ENCODE data around the gene SH3BP5L. TPM values are rescaled to one million over a fixed set of nuclear protein-coding genes. Genes with fewer than 3 reads are reported as not detected.
"Not testable (repeated sequence)": the region's sequence is repeated elsewhere in the genome, so short reads cannot be mapped to it uniquely, and the experiment has no call there.

SH3BP5L gene
- total RNA-seq, 1 experiment from 2014 or later: 29.2 TPM

DNA sequence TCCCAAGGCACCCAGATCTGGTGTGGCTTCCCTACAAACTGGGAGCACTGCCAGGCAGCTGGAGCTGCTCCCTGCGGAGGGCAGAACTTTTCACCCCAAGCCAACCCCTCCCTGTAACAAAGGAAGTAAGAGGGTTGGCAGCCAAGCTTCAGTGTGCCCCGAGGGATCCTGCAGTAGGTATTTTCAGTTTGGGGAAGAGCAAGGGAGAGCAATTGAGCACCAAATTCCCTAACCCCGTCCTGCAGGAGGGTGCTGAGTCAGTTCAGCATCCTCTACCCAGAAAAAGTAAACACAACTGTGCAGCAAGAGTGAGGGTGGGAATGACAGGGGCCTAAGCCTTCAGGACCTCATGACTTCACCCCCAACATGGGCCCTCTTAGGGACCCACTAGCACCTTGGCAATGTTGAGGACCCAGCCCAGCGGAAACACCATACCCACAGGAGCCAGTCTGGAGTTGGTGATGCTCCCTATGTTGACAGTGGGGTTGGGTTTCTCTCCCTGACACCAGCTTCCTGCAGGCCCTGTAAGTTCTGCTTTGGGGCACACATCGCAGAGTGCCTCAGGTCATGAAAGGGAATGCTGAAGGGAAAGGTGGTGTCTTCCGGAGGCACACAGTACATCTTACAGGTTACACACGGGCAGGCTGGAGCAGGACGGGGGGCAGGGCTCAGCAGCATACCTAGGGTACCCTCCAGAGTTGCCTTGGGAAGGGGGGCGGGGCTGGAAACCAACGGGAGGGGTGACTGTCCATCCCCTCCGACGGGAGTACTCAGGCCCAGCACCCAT, 14.8 kb downstream of the SH3BP5L start:
- no peak for DNase-seq (ENCODE audit: low read depth)

DNA sequence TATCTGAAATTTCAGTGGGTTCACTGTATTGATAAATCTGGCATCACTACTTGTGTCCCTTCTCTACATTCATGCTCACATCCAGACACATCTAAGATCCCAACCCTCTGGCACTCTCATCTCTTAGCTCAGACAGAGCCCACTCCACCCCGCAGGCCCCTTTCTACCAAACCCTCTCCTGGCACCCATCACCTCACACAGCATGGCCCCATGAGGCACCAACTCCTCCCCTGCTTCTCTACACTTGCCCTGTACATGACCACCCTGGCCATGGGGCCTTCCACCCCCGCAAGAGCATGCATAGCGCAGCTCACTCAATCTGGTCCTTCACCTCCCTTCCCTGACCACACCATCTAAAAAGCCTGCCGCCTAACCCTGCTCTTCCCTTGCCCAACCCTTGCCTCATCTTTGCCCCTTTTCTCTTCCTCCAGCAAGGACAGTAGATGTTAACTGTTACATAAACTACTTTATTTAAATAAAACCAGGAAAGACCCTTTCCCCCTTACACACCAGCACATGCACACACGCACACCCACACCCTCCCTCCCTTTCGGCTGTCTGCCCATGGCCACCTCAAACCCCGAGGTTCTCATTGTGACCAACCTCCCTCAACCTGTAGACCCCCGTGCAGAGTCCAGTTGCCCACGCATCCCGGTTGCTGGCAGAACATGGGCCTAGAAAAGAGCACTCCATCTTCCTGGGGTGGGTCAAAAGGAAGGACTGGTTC, 15.6 kb downstream of the SH3BP5L start:
- no peak for DNase-seq (ENCODE audit: low read depth)

DNA sequence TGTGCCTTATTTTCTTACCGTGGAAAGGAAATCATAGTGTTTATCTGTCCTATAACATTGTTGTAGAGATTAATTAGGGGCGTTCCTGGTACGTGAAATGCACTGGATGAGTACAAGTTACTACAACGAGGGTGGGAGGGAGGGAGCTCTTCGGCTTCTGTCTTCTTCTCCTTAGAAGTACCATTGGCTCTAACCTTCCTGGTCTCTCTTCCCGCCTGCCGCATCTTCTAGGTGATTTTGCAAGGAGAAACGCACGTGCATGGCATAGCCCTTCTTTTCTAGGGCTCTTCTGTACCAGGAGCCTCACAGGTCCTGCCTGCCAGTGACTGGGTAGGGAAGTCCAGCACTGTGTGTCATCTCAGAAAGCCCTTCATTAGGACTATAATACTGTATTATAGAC, 16.8 kb downstream of the SH3BP5L start:
- no peak for DNase-seq (ENCODE audit: low read depth)

DNA sequence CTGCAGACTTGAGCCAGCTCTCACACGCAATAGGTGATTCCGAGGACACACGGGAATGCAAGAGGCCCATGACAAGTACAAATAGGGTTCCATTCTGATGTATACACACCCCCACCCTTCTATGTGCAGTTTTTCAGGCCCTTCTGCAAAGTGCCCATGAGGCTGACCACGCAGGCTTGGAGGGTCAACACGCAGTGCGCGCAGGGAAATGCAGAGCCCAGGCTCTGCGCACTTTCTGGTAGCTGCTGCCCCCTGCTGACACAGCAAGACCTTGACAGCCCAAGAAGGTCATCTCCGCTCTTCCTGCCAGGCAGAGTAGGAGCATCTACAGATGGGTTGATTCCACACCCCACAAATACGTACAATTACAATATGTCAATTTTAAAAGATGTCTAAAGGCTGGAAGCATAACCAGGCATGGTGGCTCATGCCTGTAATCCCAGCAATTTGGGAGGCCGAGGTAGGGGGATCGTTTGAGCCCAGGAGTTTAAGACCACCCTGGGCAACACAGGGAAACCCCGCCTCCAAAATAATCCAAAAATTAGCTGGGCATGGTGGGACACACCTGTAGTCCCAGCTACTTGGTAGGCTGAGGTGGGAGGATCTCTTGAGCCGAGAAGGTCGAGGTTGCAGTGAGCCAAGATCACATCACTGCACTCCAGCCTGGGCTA, 18.5 kb downstream of the SH3BP5L start:
- DNase-seq (ENCODE audit: low read depth): peak; percentile 32

DNA sequence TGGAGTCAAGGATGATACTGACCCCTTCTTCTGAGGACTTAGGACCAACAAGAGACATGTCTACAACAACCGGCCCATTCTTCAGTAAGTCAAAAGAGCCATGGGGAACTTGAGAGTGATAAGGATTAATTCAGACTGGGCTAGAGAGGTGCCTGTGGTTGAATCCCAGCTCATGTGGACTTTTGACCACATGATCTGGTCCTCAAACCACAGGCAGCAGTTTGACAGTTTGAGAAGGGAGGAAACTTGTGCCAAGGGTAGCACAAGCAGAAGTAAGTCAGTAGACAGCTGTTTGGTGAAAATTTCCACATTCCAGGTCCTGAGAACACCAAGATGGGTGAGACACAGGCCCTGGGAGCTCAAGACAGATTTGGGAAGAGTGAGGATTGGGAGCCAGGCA, 19.8 kb downstream of the SH3BP5L start:
- DNase-seq (ENCODE audit: low read depth): no peak

GRCh38 chr1:248804771-248805681, 20.7 kb downstream of the SH3BP5L start:
- DNase-seq (ENCODE audit: low read depth): no peak

DNA sequence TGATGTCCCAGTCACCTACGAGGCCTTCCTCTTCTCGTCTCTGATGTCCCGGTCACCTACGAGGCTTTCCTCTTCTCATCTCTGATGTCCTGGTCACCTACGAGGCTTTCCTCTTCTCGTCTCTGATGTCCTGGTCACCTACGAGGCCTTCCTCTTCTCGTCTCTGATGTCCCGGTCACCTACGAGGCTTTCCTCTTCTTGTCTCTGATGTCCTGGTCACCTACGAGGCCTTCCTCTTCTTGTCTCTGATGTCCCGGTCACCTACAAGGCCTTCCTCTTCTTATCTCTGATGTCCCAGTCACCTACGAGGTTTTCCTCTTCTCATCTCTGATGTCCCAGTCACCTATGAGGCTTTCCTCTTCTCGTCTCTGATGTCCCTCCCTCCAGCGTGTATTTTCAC, 22.2 kb downstream of the SH3BP5L start:
- DNase-seq (ENCODE audit: low read depth): not testable (repeated sequence)

DNA sequence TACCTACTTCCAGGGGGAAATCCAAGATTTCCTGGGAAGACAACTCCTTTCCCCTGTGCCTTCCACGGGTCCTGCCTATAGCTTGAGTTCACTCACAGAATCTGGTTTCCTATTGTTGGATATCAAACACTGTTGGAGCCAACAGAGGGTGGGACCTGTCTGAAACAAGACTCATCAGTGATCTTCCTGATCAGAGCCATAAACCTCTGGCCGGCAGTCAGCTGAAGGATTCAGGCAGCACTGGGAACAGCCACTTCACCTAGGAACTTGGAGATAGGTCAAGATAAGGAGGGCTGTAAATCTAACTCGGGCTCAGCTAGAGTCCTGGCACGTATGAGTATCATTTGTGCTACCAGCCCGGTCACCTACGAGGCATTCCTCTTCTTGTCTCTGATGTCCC, 23.3 kb downstream of the SH3BP5L start:
- no peak for DNase-seq (ENCODE audit: low read depth)

- DNase-seq (ENCODE audit: low read depth): no peak
Observed at GRCh38 chr1:248800459-248800858, 25.3 kb downstream of the SH3BP5L start.

GRCh38 chr1:248798791-248799190, 26.9 kb downstream of the SH3BP5L start:
- no peak for DNase-seq (ENCODE audit: low read depth)

DNA sequence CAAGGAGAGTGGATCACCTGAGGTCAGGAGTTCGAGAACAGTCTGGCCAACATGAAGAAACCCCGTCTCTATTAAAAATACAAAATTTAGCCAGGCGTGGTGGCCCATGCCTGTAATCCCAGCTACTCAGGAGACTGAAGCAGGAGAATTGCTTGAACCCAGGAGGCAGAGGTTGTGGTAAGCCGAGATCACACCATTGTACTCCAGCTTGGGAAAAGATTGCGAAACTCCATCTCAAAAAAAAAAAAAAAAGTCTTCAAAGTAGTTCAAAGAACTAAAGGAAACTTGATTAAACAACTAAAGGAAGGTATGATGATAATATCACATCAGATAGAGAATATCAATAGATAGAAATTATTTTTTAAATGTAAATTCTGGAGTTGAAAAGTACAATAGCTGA, 31.1 kb downstream of the SH3BP5L start:
- DNase-seq (ENCODE audit: low read depth): not testable (repeated sequence)

DNA sequence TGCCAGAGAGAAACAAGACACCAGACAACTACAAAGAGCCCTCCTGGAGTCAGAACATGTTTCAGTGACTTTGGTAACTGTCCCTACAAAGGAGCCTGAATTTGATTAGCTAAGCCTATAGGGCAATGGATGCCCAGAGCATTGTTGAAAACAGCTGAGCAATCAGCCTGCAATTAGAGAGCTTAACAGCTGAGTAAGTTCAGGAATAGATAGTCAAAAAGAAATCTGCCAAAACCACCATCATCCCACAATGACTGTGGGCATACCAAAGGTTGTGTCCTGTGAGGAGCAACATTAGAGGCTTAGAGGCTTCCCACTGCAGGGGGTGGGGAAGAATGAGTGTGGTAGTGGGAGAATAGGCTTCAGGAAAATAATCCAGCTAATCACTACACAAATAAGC, 32.1 kb downstream of the SH3BP5L start:
- no peak for DNase-seq (ENCODE audit: low read depth)

GRCh38 chr1:248792342-248792741, 33.4 kb downstream of the SH3BP5L start:
- DNase-seq (ENCODE audit: low read depth): no peak

DNA sequence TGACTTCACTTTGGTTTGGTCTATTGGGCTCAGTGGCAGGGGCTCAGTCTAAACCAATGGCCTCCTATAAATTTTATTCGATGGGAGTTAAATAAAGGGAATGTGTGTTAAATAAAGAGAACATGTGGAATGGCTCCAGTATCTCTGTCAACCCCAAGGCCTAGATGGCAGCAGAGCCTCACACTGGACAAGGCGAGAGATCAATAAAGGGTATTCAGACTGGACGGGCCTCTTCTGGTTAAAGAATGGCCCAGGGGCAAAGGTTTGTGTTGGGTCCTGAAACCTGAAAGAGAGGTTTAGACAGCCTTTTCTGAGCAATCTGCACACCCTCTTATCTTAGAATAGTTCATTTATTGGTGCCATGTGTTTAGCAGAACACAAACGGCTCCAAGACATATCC, 34.7 kb downstream of the SH3BP5L start:
- no peak for DNase-seq (ENCODE audit: low read depth)

- DNase-seq (ENCODE audit: low read depth): no peak
Observed at GRCh38 chr1:248790456-248790855, 35.3 kb downstream of the SH3BP5L start.

DNA sequence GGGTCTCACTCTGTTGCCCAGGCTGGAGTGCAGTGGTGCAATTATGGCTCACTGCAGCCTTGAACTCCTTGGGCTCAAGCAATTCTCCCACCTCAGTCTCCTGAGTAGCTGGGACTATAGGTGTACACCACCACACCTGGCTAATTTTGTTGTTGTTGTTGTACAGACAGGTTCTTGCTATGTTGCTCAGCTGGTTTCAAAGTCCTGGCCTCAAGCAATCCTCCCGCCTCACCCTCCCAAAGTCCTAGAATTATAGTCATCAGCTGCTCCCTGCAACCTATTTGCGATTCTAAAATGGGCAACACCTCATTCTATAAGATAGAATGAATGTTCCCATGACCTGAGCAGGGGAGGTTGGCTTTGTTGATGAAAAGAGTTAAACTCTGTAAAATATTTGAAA, 36.4 kb downstream of the SH3BP5L start:
- not testable (repeated sequence) for DNase-seq (ENCODE audit: low read depth)

- DNase-seq (ENCODE audit: low read depth): no peak
Observed at GRCh38 chr1:248788327-248788726, 37.4 kb downstream of the SH3BP5L start.

DNA sequence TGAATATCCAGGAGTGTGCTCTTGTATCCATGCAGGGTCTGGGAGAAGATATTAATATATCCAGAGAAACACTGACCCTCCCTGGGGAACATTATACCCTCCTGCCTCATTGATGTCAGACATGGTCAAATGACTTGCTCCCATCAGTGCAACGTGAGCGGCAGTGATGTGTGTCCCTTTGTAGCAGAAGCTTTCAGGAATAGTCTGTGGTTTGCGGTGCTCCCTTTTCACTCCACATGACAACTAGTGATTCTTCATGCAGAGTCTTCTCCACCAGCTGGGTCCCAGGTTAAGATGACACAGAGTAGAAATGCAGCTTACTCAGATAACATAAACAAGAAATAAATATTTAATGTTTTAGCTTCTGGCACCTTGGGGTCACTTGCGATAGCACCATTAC, 38.3 kb downstream of the SH3BP5L start:
- DNase-seq (ENCODE audit: low read depth): no peak

- DNase-seq (ENCODE audit: low read depth): peak; percentile 19
Observed at GRCh38 chr1:248786156-248786555, 39.6 kb downstream of the SH3BP5L start.

DNA sequence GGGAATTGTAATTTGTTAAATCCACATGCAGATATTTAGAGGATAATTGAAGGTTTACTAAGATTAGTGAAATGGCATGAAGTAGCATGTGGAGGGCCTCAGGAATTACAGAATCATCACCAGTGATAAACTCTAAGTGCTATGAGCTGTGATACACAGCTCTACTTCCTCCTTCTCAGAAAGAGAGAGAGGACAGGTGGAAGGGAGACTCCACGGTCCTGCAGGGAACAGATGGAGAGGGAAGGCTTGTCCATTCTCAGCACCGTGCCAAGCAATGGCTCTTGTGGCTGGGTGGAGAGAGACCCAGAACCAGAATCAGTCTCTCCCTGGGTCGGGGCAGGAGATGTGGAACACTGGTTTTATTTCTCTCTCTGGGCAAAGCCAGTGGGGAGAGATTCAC, 42.3 kb downstream of the SH3BP5L start:
- DNase-seq (ENCODE audit: low read depth): no peak

DNA sequence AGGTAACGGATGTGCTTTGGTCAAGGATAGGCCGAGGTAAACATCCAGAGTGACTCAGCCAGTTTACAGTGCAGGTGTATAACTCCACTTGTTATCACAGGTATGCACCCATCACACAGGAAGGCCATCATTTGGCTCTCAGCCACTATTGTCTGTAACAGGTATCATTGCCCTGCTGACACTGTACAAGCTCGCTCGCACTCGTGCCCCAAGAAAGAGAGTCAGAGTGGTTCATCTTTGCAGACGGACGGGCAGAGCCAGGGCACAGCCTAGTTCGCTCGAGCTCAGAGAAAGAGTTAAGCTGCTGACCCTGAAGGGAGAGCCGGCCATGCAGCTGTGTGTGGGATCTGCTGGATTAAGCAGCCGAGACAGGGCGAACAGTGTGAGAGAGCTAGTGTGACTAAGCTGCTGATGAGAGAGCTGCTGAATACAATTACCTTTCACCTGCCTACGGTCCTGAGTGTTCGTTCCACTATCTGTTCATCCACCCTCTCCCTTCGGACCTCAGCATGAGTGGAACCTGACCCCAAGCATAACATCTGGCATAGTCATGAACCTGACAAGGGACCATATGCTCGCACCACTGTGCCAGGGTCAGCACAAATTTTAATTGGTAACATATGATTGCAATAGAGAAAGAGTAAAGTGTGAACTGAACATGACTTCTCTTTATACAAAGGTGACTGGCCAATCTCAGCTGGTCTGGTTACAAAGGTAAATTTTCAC, 43.1 kb downstream of the SH3BP5L start:
- no peak for DNase-seq (ENCODE audit: low read depth)

Data from HT1080 (cell line).